Erythroblast (primary cell): Measurements from ENCODE around the gene TAGLN2.

ENCODE experiments used
- GATA1 ChIP-seq: IDR thresholded peaks from 2 replicates; pipeline ENCODE4 v1.6.1; 2011; ENCODE audit warnings: low read depth, mild to moderate bottlenecking, control low read depth, low read length, moderate library complexity
- POLR2A ChIP-seq: IDR thresholded peaks from 2 replicates; pipeline ENCODE4 v1.6.1; 2011; ENCODE audit warnings: mild to moderate bottlenecking, low read length

GRCh38 chr1:159932296-159933285, 7.3 kb upstream of the TAGLN2 start:
- TF ChIP-seq POLR2A (no peak), GATA1 (no peak)
